Activated CD4-positive, alpha-beta T cell treated with anti-CD3 and anti-CD28 coated beads for 36 hours (primary cell): ENCODE measurements around the gene MSI2. TPM values are rescaled to one million over a fixed set of nuclear protein-coding genes. Genes with fewer than 3 reads are reported as not detected.
A peak's percentile ranks its signal among the peaks of the same experiment; 100 is the strongest.

Source experiments
- ATAC-seq: fragments of 200-7000 bp; cut with Tn5 transposase; one replicate; pipeline ENCODE4 v1.10.0; 2021; ENCODE audit warnings: mild to moderate bottlenecking, moderate library complexity
- CTCF ChIA-PET: fragments of 350-600 bp; sonication (Branson Sonifier 250); formaldehyde crosslinking; loops from one replicate; lab custom pipeline; 2021; ENCODE audit warnings: antibody characterized with exemption; lab: Charles Lee
- POLR2A ChIA-PET: fragments of 350-600 bp; sonication (Branson Sonifier 250); formaldehyde crosslinking; loops from one replicate; lab custom pipeline; 2021; ENCODE audit warnings: antibody characterized with exemption, inconsistent platforms; lab: Charles Lee
- DNase-seq: peaks from one replicate; pipeline ENCODE4 v3.0.0-alpha.2; 2020
- H3K27ac Mint-ChIP-seq: one replicate; pipeline ENCODE4 v1.8.0; 2021; ENCODE audit warnings: mixed read lengths
- H3K27me3 Mint-ChIP-seq: one replicate; pipeline ENCODE4 v1.8.0; 2021; ENCODE audit warnings: mixed read lengths
- H3K36me3 Mint-ChIP-seq: one replicate; pipeline ENCODE4 v1.8.0; 2021; ENCODE audit warnings: low read depth, mixed read lengths
- H3K4me1 Mint-ChIP-seq: one replicate; pipeline ENCODE4 v1.8.0; 2021; ENCODE audit warnings: mixed read lengths
- H3K4me3 Mint-ChIP-seq: one replicate; pipeline ENCODE4 v1.8.0; 2021; ENCODE audit warnings: mild to moderate bottlenecking, moderate library complexity, mixed read lengths
- H3K9me3 Mint-ChIP-seq: one replicate; pipeline ENCODE4 v1.8.0; 2021; ENCODE audit warnings: low read depth, mixed read lengths
- intact Hi-C, 2 experiments: fragments of 100-400 bp; cut with DNase I in 1 of 2; cut with micrococcal nuclease in 1 of 2; formaldehyde crosslinking; loops; one replicate each; pipeline versions ENCODE4 v1.14.2 to v1.15.1; 2022 to 2024; cut with DNase I, micrococcal nuclease
- total RNA-seq, 2 experiments: library from RNA; stranded (reverse); gene quantifications; one replicate each; pipeline ENCODE4 v1.2.3, GENCODE V29; 2021

The MSI2 gene
- total RNA-seq, 2 experiments from 2014 or later, result 55.3 to 57.2 TPM

GRCh38 chr17:57462007-57462579 lies 205.8 kb downstream of the MSI2 start:
- peak overlapping the region; percentile 94 for H3K27ac Mint-ChIP-seq
- ChIA-PET CTCF (interaction anchor here (0.6 to 1.2 kb wide), 5 partner anchors 17 to 140 kb away, joined by 3 to 5 read pairs (median 3); no protein-coding TSS in a partner anchor), POLR2A (no interaction called here)
- ATAC-seq (no peak), DNase-seq (no peak)
- H3K4me3 Mint-ChIP-seq, result peak overlapping the region; percentile 13
- H3K36me3 Mint-ChIP-seq, result peaks cover 11% of the 10 kb centered on the region
- peaks cover 68% of the 10 kb centered on the region for H3K4me1 Mint-ChIP-seq
- intact Hi-C loops, result loop anchor here (2.0 to 5.0 kb wide), 4 partner anchors 140 to 377 kb away; partner anchors contain the start of genes MSI2 (in 2 of the 2) and AKAP1 (in 1 of the 2)
- no peaks in the 10 kb centered on the region for H3K9me3 Mint-ChIP-seq
- H3K27me3 Mint-ChIP-seq, result no peaks in the 10 kb centered on the region

- Mint-ChIP-seq H3K4me1 (peaks cover 71% of the 10 kb centered on the region), H3K9me3 (no peaks in the 10 kb centered on the region), H3K36me3 (peaks cover 14% of the 10 kb centered on the region), H3K4me3 (peak overlapping the region; percentile 26), H3K27me3 (no peaks in the 10 kb centered on the region), H3K27ac (peak overlapping the region; percentile 94)
- ChIA-PET POLR2A (interaction anchor here (0.6 kb wide), 1 partner anchor 186 kb away, joined by 4 read pairs; no protein-coding TSS in a partner anchor), CTCF (interaction anchor here (0.7 to 1.1 kb wide), 2 partner anchors 17 to 139 kb away, joined by 3 read pairs; no protein-coding TSS in a partner anchor)
- intact Hi-C loops, result loop anchor here (1.0 to 5.0 kb wide), 5 partner anchors 22 to 378 kb away; partner anchors contain the start of genes MSI2 (in 2 of the 2) and AKAP1 (in 1 of the 2)
- ATAC-seq, result peak; percentile 93
- DNase-seq, result peak; percentile 94
Measured at GRCh38 chr17:57463103-57463885, 207.0 kb downstream of the MSI2 start.

- no peak for DNase-seq
- ChIA-PET CTCF (no interaction called here), POLR2A (no interaction called here)
- Mint-ChIP-seq H3K9me3 (no peaks in the 10 kb centered on the region), H3K4me1 (peaks cover 69% of the 10 kb centered on the region), H3K27ac (peak overlapping the region; percentile 94), H3K27me3 (no peaks in the 10 kb centered on the region), H3K36me3 (peaks cover 12% of the 10 kb centered on the region), H3K4me3 (no peak overlapping the region)
- intact Hi-C loops, result loop anchor here in 1 of 2 experiments (5.0 kb wide), 1 partner anchor 138 kb away; no protein-coding TSS in a partner anchor
- no peak for ATAC-seq
Measured at GRCh38 chr17:57464191-57464864, 208.0 kb downstream of the MSI2 start.

GRCh38 chr17:57465610-57466009 lies 209.3 kb downstream of the MSI2 start:
- no peak for DNase-seq
- POLR2A ChIA-PET, result no interaction called here
- ATAC-seq, result no peak
- H3K27ac Mint-ChIP-seq, result peak overlapping the region; percentile 71
- peaks cover 64% of the 10 kb centered on the region for H3K4me1 Mint-ChIP-seq
- CTCF ChIA-PET, result interaction anchor here (0.6 to 1.9 kb wide), 4 partner anchors 41 to 222 kb away, joined by 3 to 6 read pairs (median 4); no protein-coding TSS in a partner anchor
- intact Hi-C loops, result no loop called here
- no peaks in the 10 kb centered on the region for H3K27me3 Mint-ChIP-seq
- peaks cover 15% of the 10 kb centered on the region for H3K36me3 Mint-ChIP-seq
- no peak overlapping the region for H3K4me3 Mint-ChIP-seq
- no peaks in the 10 kb centered on the region for H3K9me3 Mint-ChIP-seq

GRCh38 chr17:57466017-57466471 lies 209.7 kb downstream of the MSI2 start:
- CTCF ChIA-PET, result interaction anchor here (0.6 to 1.9 kb wide), 5 partner anchors 23 to 223 kb away, joined by 3 to 6 read pairs (median 3); no protein-coding TSS in a partner anchor
- H3K36me3 Mint-ChIP-seq, result peaks cover 15% of the 10 kb centered on the region
- DNase-seq (no peak), ATAC-seq (no peak)
- intact Hi-C loops, result no loop called here
- POLR2A ChIA-PET, result interaction anchor here (0.5 kb wide), 1 partner anchor 327 kb away, joined by 3 read pairs; no protein-coding TSS in a partner anchor
- H3K27me3 Mint-ChIP-seq, result no peaks in the 10 kb centered on the region
- no peak overlapping the region for H3K27ac Mint-ChIP-seq
- H3K4me1 Mint-ChIP-seq, result peaks cover 59% of the 10 kb centered on the region
- no peak overlapping the region for H3K4me3 Mint-ChIP-seq
- H3K9me3 Mint-ChIP-seq, result no peaks in the 10 kb centered on the region

- no peaks in the 10 kb centered on the region for H3K9me3 Mint-ChIP-seq
- ChIA-PET POLR2A (interaction anchor here (0.5 kb wide), 1 partner anchor 328 kb away, joined by 3 read pairs; no protein-coding TSS in a partner anchor), CTCF (interaction anchor here (0.8 to 1.9 kb wide), 4 partner anchors 14 to 223 kb away, joined by 3 to 6 read pairs (median 4); no protein-coding TSS in a partner anchor)
- intact Hi-C loops, result no loop called here
- no peak overlapping the region for H3K27ac Mint-ChIP-seq
- DNase-seq, result no peak
- no peak for ATAC-seq
- no peak overlapping the region for H3K4me3 Mint-ChIP-seq
- H3K4me1 Mint-ChIP-seq, result peaks cover 55% of the 10 kb centered on the region
- no peaks in the 10 kb centered on the region for H3K27me3 Mint-ChIP-seq
- H3K36me3 Mint-ChIP-seq, result peaks cover 15% of the 10 kb centered on the region
Measured at GRCh38 chr17:57466521-57466920, 210.2 kb downstream of the MSI2 start.

- POLR2A ChIA-PET, result no interaction called here
- H3K36me3 Mint-ChIP-seq, result peaks cover 13% of the 10 kb centered on the region
- DNase-seq (no peak), ATAC-seq (no peak)
- no peak overlapping the region for H3K27ac Mint-ChIP-seq
- CTCF ChIA-PET, result interaction anchor here (0.9 kb wide), 1 partner anchor 13 kb away, joined by 3 read pairs; no protein-coding TSS in a partner anchor
- no peaks in the 10 kb centered on the region for H3K9me3 Mint-ChIP-seq
- H3K27me3 Mint-ChIP-seq, result no peaks in the 10 kb centered on the region
- H3K4me1 Mint-ChIP-seq, result peaks cover 48% of the 10 kb centered on the region
- no peak overlapping the region for H3K4me3 Mint-ChIP-seq
- intact Hi-C loops, result no loop called here
Measured at GRCh38 chr17:57467226-57467625, 210.9 kb downstream of the MSI2 start.

GRCh38 chr17:57467801-57468200 lies 211.5 kb downstream of the MSI2 start:
- intact Hi-C loops, result no loop called here
- H3K4me1 Mint-ChIP-seq, result peaks cover 42% of the 10 kb centered on the region
- no peak overlapping the region for H3K27ac Mint-ChIP-seq
- ChIA-PET CTCF (no interaction called here), POLR2A (no interaction called here)
- ATAC-seq, result no peak
- H3K4me3 Mint-ChIP-seq, result no peak overlapping the region
- H3K27me3 Mint-ChIP-seq, result no peaks in the 10 kb centered on the region
- no peak for DNase-seq
- H3K36me3 Mint-ChIP-seq, result peaks cover 13% of the 10 kb centered on the region
- H3K9me3 Mint-ChIP-seq, result no peaks in the 10 kb centered on the region

GRCh38 chr17:57468932-57469775 lies 212.8 kb downstream of the MSI2 start:
- H3K36me3 Mint-ChIP-seq, result peaks cover 8% of the 10 kb centered on the region

GRCh38 chr17:57470906-57471305 lies 214.6 kb downstream of the MSI2 start:
- intact Hi-C loops, result no loop called here
- ChIA-PET CTCF (interaction anchor here (0.6 to 1.6 kb wide), 5 partner anchors 11 to 201 kb away, joined by 3 to 5 read pairs (median 3); no protein-coding TSS in a partner anchor), POLR2A (no interaction called here)
- peaks cover 6% of the 10 kb centered on the region for H3K36me3 Mint-ChIP-seq
- no peak overlapping the region for H3K4me3 Mint-ChIP-seq
- ATAC-seq (no peak), DNase-seq (no peak)
- no peaks in the 10 kb centered on the region for H3K27me3 Mint-ChIP-seq
- H3K4me1 Mint-ChIP-seq, result peaks cover 18% of the 10 kb centered on the region
- no peak overlapping the region for H3K27ac Mint-ChIP-seq
- H3K9me3 Mint-ChIP-seq, result no peaks in the 10 kb centered on the region

More at GRCh38 chr17:57468932-57469775, 212.8 kb downstream of the MSI2 start:
- intact Hi-C loops, result no loop called here
- ChIA-PET POLR2A (no interaction called here), CTCF (interaction anchor here (0.6 to 1.6 kb wide), 5 partner anchors 9 to 546 kb away, joined by 3 to 5 read pairs (median 3); no protein-coding TSS in a partner anchor)
- Mint-ChIP-seq H3K4me3 (no peak overlapping the region), H3K27me3 (no peaks in the 10 kb centered on the region), H3K4me1 (peaks cover 28% of the 10 kb centered on the region), H3K9me3 (no peaks in the 10 kb centered on the region), H3K27ac (peak overlapping the region; percentile 47)
- DNase-seq (peak; percentile 45), ATAC-seq (peak; percentile 78)
